ENCODE results near the gene IQCE. TPM values are rescaled to one million over a fixed set of nuclear protein-coding genes. Genes with fewer than 3 reads are reported as not detected.

The IQCE gene
- total RNA-seq, 1 experiment from 2014 or later, result 35.8 TPM

- no peak overlapping the region for H2AFZ ChIP-seq
Observed at GRCh38 chr7:2523461-2523936, 35.3 kb upstream of the IQCE start.

GRCh38 chr7:2523941-2524807 lies 34.6 kb upstream of the IQCE start:
- no peak for TF ChIP-seq CTCF (conservative IDR thresholded peaks at IDR 0.05)
- no peak for TF ChIP-seq EZH2 (IDR thresholded peaks at IDR 0.05; ENCODE audit: low read depth)
- no peaks in the 10 kb centered on the region for H4K20me1 ChIP-seq (ENCODE audit: insufficient read depth)
- POLR2A ChIA-PET (ENCODE audit: unreplicated experiment), result interaction anchor here (0.5 to 0.7 kb wide), 6 partner anchors 41 to 990 kb away, joined by 3 to 14 read pairs (median 3); no protein-coding TSS in a partner anchor
- H3K79me2 ChIP-seq (ENCODE audit: low read depth), result peaks cover 13% of the 10 kb centered on the region
- H3K27ac ChIP-seq, result peak overlapping the region; percentile 75
- H3K4me2 ChIP-seq, result peak overlapping the region; percentile 77
- CTCF ChIA-PET, result interaction anchor here (0.6 kb wide), 1 partner anchor 957 kb away, joined by 7 read pairs; no protein-coding TSS in a partner anchor
- H3F3A ChIP-seq (ENCODE audit: insufficient read depth, low read depth), result peaks cover 55% of the 10 kb centered on the region
- no peaks in the 10 kb centered on the region for H3K9me2 ChIP-seq (ENCODE audit: insufficient read depth)
- peak; percentile 97 to 99 for DNase-seq
- BruUV-seq (replicated peaks), result no TSS peak
- peak overlapping the region; percentile 37; the same call in 1 of the 2 replicates for H3K4me3 ChIP-seq
- no peaks in the 10 kb centered on the region for H3K9me3 ChIP-seq (ENCODE audit: insufficient read depth, low read depth)
- intact Hi-C loops (cut with micrococcal nuclease; ENCODE audit: unreplicated experiment), result loop anchor here (2.0 to 10.0 kb wide), 6 partner anchors 47 to 989 kb away; partner anchors contain the start of genes GRIFIN, MAFK, SNX8 and TTYH3
- no peaks in the 10 kb centered on the region for H3K27me3 ChIP-seq (ENCODE audit: insufficient read depth, low read depth)
- H3K4me1 ChIP-seq (replicated peaks; ENCODE audit: insufficient read depth), result peaks cover 89% of the 10 kb centered on the region
- H2AFZ ChIP-seq, result no peak overlapping the region
- H3K36me3 ChIP-seq (ENCODE audit: low read depth), result no peaks in the 10 kb centered on the region

More at GRCh38 chr7:2523461-2523936, 35.3 kb upstream of the IQCE start:
- Histone ChIP-seq H3K27me3 (ENCODE audit: insufficient read depth, low read depth) (no peaks in the 10 kb centered on the region), H4K20me1 (ENCODE audit: insufficient read depth) (no peaks in the 10 kb centered on the region), H3K4me3 (peak overlapping the region; percentile 37; the same call in 1 of the 2 replicates), H3F3A (ENCODE audit: insufficient read depth, low read depth) (peaks cover 48% of the 10 kb centered on the region), H3K4me1 (replicated peaks; ENCODE audit: insufficient read depth) (peaks cover 82% of the 10 kb centered on the region), H3K4me2 (peak overlapping the region; percentile 77), H3K79me2 (ENCODE audit: low read depth) (peaks cover 13% of the 10 kb centered on the region), H3K9me3 (ENCODE audit: insufficient read depth, low read depth) (no peaks in the 10 kb centered on the region), H3K36me3 (ENCODE audit: low read depth) (no peaks in the 10 kb centered on the region), H3K27ac (peak overlapping the region; percentile 75), H3K9me2 (ENCODE audit: insufficient read depth) (no peaks in the 10 kb centered on the region)
- BruUV-seq (replicated peaks), result no TSS peak
- CTCF ChIA-PET, result interaction anchor here (0.5 to 0.6 kb wide), 2 partner anchors 54 to 957 kb away, joined by 7 to 9 read pairs; no protein-coding TSS in a partner anchor
- POLR2A ChIA-PET (ENCODE audit: unreplicated experiment), result interaction anchor here (0.5 to 0.7 kb wide), 5 partner anchors 40 to 989 kb away, joined by 3 to 14 read pairs (median 3); no protein-coding TSS in a partner anchor
- intact Hi-C loops (cut with micrococcal nuclease; ENCODE audit: unreplicated experiment), result loop anchor here (2.0 to 10.0 kb wide), 5 partner anchors 46 to 989 kb away; partner anchors contain the start of genes GRIFIN, MAFK, SNX8 and TTYH3
- no peak for TF ChIP-seq CTCF (conservative IDR thresholded peaks at IDR 0.05)
- no peak for TF ChIP-seq EZH2 (IDR thresholded peaks at IDR 0.05; ENCODE audit: low read depth)
- DNase-seq, result peak; percentile 52 to 88

Data from PC-9 (cell line).